Loucy (cell line): Measurements from ENCODE around the gene LUM.
"Not testable (repeated sequence)": the region's sequence is repeated elsewhere in the genome, so short reads cannot be mapped to it uniquely, and the experiment has no call there.

Experiments used
- CTCF ChIP-seq: fragments of 200-600 bp; sonication (generic); conservative IDR thresholded peaks from 2 replicates; pipeline ENCODE4 v1.5.1; 2014; ENCODE audit warnings: mild to moderate bottlenecking, antibody characterized with exemption, low read length
- EZH2phosphoT487 ChIP-seq: fragments of 200-600 bp; IDR thresholded peaks from 2 replicates; pipeline ENCODE4 v1.6.1; 2018; ENCODE audit warnings: antibody characterized with exemption, mild to moderate bottlenecking, moderate library complexity, borderline replicate concordance

DNA sequence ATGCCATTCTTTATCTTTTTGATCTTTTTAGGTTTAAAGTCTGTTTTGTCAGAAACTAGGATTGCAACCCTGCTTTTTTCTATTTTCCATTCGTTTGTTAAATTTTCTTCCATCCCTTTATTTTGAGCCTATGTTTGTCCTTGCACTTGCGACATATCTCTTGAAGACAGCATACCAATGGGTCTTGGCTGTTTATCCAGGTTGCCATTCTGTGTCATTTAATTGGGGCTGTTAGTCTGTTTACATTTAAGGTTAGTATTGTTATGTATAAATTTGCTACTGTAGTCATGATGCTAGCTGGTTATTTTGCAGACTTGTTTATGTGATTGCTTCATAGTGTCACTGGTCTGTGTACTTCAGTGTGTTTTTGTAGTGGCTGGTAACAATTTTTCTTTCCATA lies 21.3 kb downstream of the LUM start:
- not testable (repeated sequence) for TF ChIP-seq CTCF, EZH2phosphoT487
